PC-3 (cell line): Measurements from ENCODE around the gene VSIR.

ENCODE experiments used
- CTCF ChIP-seq: fragments of 300-600 bp; sonication (generic); conservative IDR thresholded peaks from 2 replicates; pipeline ENCODE4 v1.5.1; 2017; ENCODE audit warnings: antibody characterized with exemption, low read depth, mild to moderate bottlenecking, low read length
- EZH2phosphoT487 ChIP-seq: fragments of 300-600 bp; sonication (generic); IDR thresholded peaks from 2 replicates; pipeline ENCODE4 v1.6.1; 2018; ENCODE audit warnings: mild to moderate bottlenecking, antibody characterized with exemption, low read length, borderline replicate concordance

GRCh38 chr10:71747551-71748523 lies 25.5 kb downstream of the VSIR start:
- TF ChIP-seq CTCF (no peak), EZH2phosphoT487 (no peak)
